NCI-H2171 treated with DMSO at 0.1 percent for 48 hours (cell line): Measurements from ENCODE around the gene SBF1.
"Not testable (repeated sequence)": the region's sequence is repeated elsewhere in the genome, so short reads cannot be mapped to it uniquely, and the experiment has no call there.

Source experiments
- DNase-seq: peaks from one replicate; lab custom pipeline; 2025; lab: John Stamatoyannopoulos, UW

SBF1 gene

GRCh38 chr22:50445071-50445879 lies 29.6 kb downstream of the SBF1 start:
- DNase-seq: no peak

- no peak for DNase-seq
Measured at GRCh38 chr22:50444663-50445062, 30.2 kb downstream of the SBF1 start.

- no peak for DNase-seq
Measured at GRCh38 chr22:50443801-50444625, 30.8 kb downstream of the SBF1 start.

- DNase-seq: no peak
Measured at GRCh38 chr22:50443197-50443596, 31.6 kb downstream of the SBF1 start.

- DNase-seq: no peak
Measured at GRCh38 chr22:50441428-50441993, 33.3 kb downstream of the SBF1 start.

GRCh38 chr22:50440544-50441249 lies 34.1 kb downstream of the SBF1 start:
- no peak for DNase-seq

- no peak for DNase-seq
Measured at GRCh38 chr22:50439871-50440331, 34.9 kb downstream of the SBF1 start.

GRCh38 chr22:50439314-50439870 lies 35.4 kb downstream of the SBF1 start:
- no peak for DNase-seq

GRCh38 chr22:50438305-50439275 lies 36.2 kb downstream of the SBF1 start:
- no peak for DNase-seq

- no peak for DNase-seq
Measured at GRCh38 chr22:50437511-50438304, 37.1 kb downstream of the SBF1 start.

- no peak for DNase-seq
Measured at GRCh38 chr22:50436841-50437341, 37.9 kb downstream of the SBF1 start.

- no peak for DNase-seq
Measured at GRCh38 chr22:50436015-50436830, 38.6 kb downstream of the SBF1 start.

- DNase-seq: no peak
Measured at GRCh38 chr22:50435291-50436014, 39.4 kb downstream of the SBF1 start.

GRCh38 chr22:50434849-50435248 lies 40.0 kb downstream of the SBF1 start:
- no peak for DNase-seq

GRCh38 chr22:50432877-50433510 lies 41.8 kb downstream of the SBF1 start:
- not testable (repeated sequence) for DNase-seq

- no peak for DNase-seq
Measured at GRCh38 chr22:50432131-50432876, 42.5 kb downstream of the SBF1 start.
